HCT116 (cell line): ENCODE results near the gene DMKN. TPM values are rescaled to one million over a fixed set of nuclear protein-coding genes. Genes with fewer than 3 reads are reported as not detected.
A peak's percentile ranks its signal among the peaks of the same experiment; 100 is the strongest.

Source experiments
- ATAC-seq: fragments of 200-7000 bp; cut with Tn5 transposase; 2 replicates; pipeline ENCODE4 v1.9.1; 2020; ENCODE audit warnings: mild to moderate bottlenecking, moderate library complexity
- BruUV-seq: library from RNA; stranded (reverse); fragments of 400-500 nt; replicated peaks from 2 replicates; lab custom pipeline; 2021; lab: Mats Ljungman, UMichigan
- CTCF ChIA-PET: fragments of 300-600 bp; sonication (Branson Sonifier 250); formaldehyde crosslinking; loops from one replicate; lab custom pipeline; 2021; ENCODE audit warnings: antibody characterized with exemption; lab: Charles Lee
- POLR2A ChIA-PET: fragments of 300-600, 350-600 bp; sonication (Branson Sonifier 250); formaldehyde crosslinking; loops from one replicate; lab custom pipeline; 2021; ENCODE audit warnings: antibody characterized with exemption; lab: Charles Lee
- RAD21 ChIA-PET, 2 experiments: fragments of 300-600 bp; sonication (Branson Sonifier 250); formaldehyde crosslinking; loops; one replicate each; lab custom pipeline; 2023; ENCODE audit warnings: low total read pairs in 2 of 2; ENCODE audit not compliant: uncharacterized antibody in 2 of 2, unreplicated experiment in 2 of 2, low non-redundant PET in 1 of 2; lab: Charles Lee
- DNase-seq: peaks from one replicate; pipeline ENCODE4 v3.0.0-alpha.2; 2010; ENCODE audit warnings: low read depth, low spot score
- H2AFZ ChIP-seq: fragments of 200-600 bp; shearing (Covaris generic), sonication (generic); 2 replicates; pipeline ENCODE4 v1.6.1; 2017; ENCODE audit warnings: low read depth, mixed run types, mixed read lengths, antibody characterized with exemption, low read length; ENCODE audit not compliant: poor library complexity, severe bottlenecking
- H3K27ac ChIP-seq: 2 replicates; pipeline ENCODE4 v1.5.1; 2012; ENCODE audit warnings: low read depth, low read length
- H3K27me3 ChIP-seq: fragments of 200-600 bp; sonication (generic); 2 replicates; pipeline ENCODE4 v1.6.1; 2016; ENCODE audit warnings: mixed run types, low read length, mixed read lengths; ENCODE audit not compliant: insufficient read depth
- H3K36me3 ChIP-seq, 2 experiments: fragments of 200-500 bp in 1 of 2; fragments of 200-600 bp in 1 of 2; sonication (Bioruptor generic) in 1 of 2; sonication (generic) in 1 of 2; 2 replicates each; pipeline versions ENCODE4 v1.5.1 to v1.6.1; 2014 to 2016; ENCODE audit warnings: low read length in 2 of 2, inconsistent platforms in 1 of 2, mixed read lengths in 1 of 2, mixed run types in 1 of 2; ENCODE audit not compliant: insufficient read depth in 2 of 2, control insufficient read depth in 1 of 2
- H3K4me1 ChIP-seq, 2 experiments: fragments of 200-600 bp in 1 of 2; sonication (generic) in 1 of 2; 2 replicates each; pipeline versions ENCODE4 v1.5.1 to v1.6.1; 2012 to 2017; ENCODE audit warnings: low read length in 2 of 2, inconsistent platforms in 1 of 2, mild to moderate bottlenecking in 1 of 2, mixed read lengths in 1 of 2, mixed run types in 1 of 2, moderate library complexity in 1 of 2; ENCODE audit not compliant: insufficient read depth in 2 of 2, control insufficient read depth in 1 of 2
- H3K4me2 ChIP-seq: fragments of 200-600 bp; sonication (generic); 2 replicates; pipeline ENCODE4 v1.6.1; 2017; ENCODE audit warnings: mixed run types, low read length, mixed read lengths
- H3K4me3 ChIP-seq, 2 experiments: fragments of 200-600 bp in 1 of 2; sonication (generic) in 1 of 2; replicated peaks in 1 of 2; 2 replicates each; pipeline ENCODE4 v1.5.1; 2011 to 2016; ENCODE audit warnings: low read length in 2 of 2, control low read depth in 1 of 2, low read depth in 1 of 2, mild to moderate bottlenecking in 1 of 2, mixed read lengths in 1 of 2, mixed run types in 1 of 2
- H3K79me2 ChIP-seq: fragments of 200-600 bp; sonication (generic); 2 replicates; pipeline ENCODE4 v1.6.1; 2017; ENCODE audit warnings: mild to moderate bottlenecking, mixed run types, low read length, moderate library complexity, mixed read lengths; ENCODE audit not compliant: insufficient read depth
- H3K9ac ChIP-seq: fragments of 200-600 bp; sonication (generic); 2 replicates; pipeline ENCODE4 v1.6.1; 2016; ENCODE audit warnings: low read length, mixed read lengths
- H3K9me2 ChIP-seq: fragments of 200-600 bp; sonication (generic), shearing (Covaris generic); 2 replicates; pipeline ENCODE4 v1.6.1; 2017; ENCODE audit warnings: mixed run types, mild to moderate bottlenecking, moderate library complexity; ENCODE audit not compliant: insufficient read depth
- H3K9me3 ChIP-seq, 2 experiments: fragments of 200-500 bp in 1 of 2; fragments of 200-600 bp in 1 of 2; sonication (Bioruptor generic) in 1 of 2; sonication (generic) in 1 of 2; 2 replicates each; pipeline ENCODE4 v1.6.1; 2014 to 2017; ENCODE audit warnings: low read length in 2 of 2, mixed read lengths in 2 of 2, inconsistent platforms in 1 of 2, low read depth in 1 of 2, mild to moderate bottlenecking in 1 of 2, mixed run types in 1 of 2, moderate library complexity in 1 of 2; ENCODE audit not compliant: control insufficient read depth in 1 of 2, insufficient read depth in 1 of 2
- H4K20me1 ChIP-seq: fragments of 200-600 bp; sonication (generic), shearing (Covaris generic); 2 replicates; pipeline ENCODE4 v1.6.1; 2017; ENCODE audit warnings: mixed run types, mild to moderate bottlenecking, moderate library complexity; ENCODE audit not compliant: insufficient read depth
- ATF3 ChIP-seq: IDR thresholded peaks from 2 replicates; pipeline ENCODE4 v1.6.1; 2012
- CBX3 ChIP-seq: IDR thresholded peaks from 2 replicates; pipeline ENCODE4 v1.6.1; 2012; ENCODE audit warnings: low read depth
- CTCF ChIP-seq, 3 experiments: fragments of 200-600 bp in 1 of 3; sonication (generic) in 1 of 3; IDR thresholded peaks in 2 of 3; conservative IDR thresholded peaks in 1 of 3; 2 replicates each; pipeline ENCODE4 v1.5.1; 2012 to 2017; ENCODE audit warnings: low read depth in 2 of 3, low read length in 2 of 3, antibody characterized with exemption in 1 of 3, borderline replicate concordance in 1 of 3, control low read depth in 1 of 3, mild to moderate bottlenecking in 1 of 3, mixed read lengths in 1 of 3, mixed run types in 1 of 3, moderate library complexity in 1 of 3; ENCODE audit not compliant: insufficient read depth in 1 of 3
- EGR1 ChIP-seq: IDR thresholded peaks from 2 replicates; pipeline ENCODE4 v1.6.1; 2012; ENCODE audit warnings: low read depth
- ELF1 ChIP-seq: IDR thresholded peaks from 2 replicates; pipeline ENCODE4 v1.6.1; 2012; ENCODE audit warnings: low read depth, borderline replicate concordance
- EZH2 ChIP-seq: fragments of 200-600 bp; sonication (generic); IDR thresholded peaks from 2 replicates; pipeline ENCODE4 v1.6.1; 2017; ENCODE audit warnings: antibody characterized with exemption, mixed run types
- EZH2phosphoT487 ChIP-seq: fragments of 200-600 bp; IDR thresholded peaks from 2 replicates; pipeline ENCODE4 v1.6.1; 2018; ENCODE audit warnings: antibody characterized with exemption, borderline replicate concordance
- FOSL1 ChIP-seq: IDR thresholded peaks from 2 replicates; pipeline ENCODE4 v1.6.1; 2012; ENCODE audit warnings: low read depth
- JUND ChIP-seq: IDR thresholded peaks from 2 replicates; pipeline ENCODE4 v1.6.1; 2012
- MAX ChIP-seq: IDR thresholded peaks from 2 replicates; pipeline ENCODE4 v1.6.1; 2012
- POLR2A ChIP-seq: IDR thresholded peaks from 2 replicates; pipeline ENCODE4 v1.7.0; 2011; ENCODE audit warnings: borderline replicate concordance; ENCODE audit not compliant: insufficient read depth, insufficient read length; ENCODE audit errors: extremely low read depth
- POLR2AphosphoS5 ChIP-seq: IDR thresholded peaks from 2 replicates; pipeline ENCODE4 v1.6.1; 2011; ENCODE audit warnings: mild to moderate bottlenecking, low read depth, low read length, moderate library complexity
- RAD21 ChIP-seq: IDR thresholded peaks from 2 replicates; pipeline ENCODE4 v1.6.1; 2012; ENCODE audit warnings: low read depth, mild to moderate bottlenecking
- REST ChIP-seq: IDR thresholded peaks from 2 replicates; pipeline ENCODE4 v1.6.1; 2012; ENCODE audit warnings: low read depth
- SIN3A ChIP-seq: IDR thresholded peaks from 2 replicates; pipeline ENCODE4 v1.6.1; 2012; ENCODE audit warnings: low read depth
- SP1 ChIP-seq: IDR thresholded peaks from 2 replicates; pipeline ENCODE4 v1.6.1; 2012; ENCODE audit warnings: low read depth
- SRF ChIP-seq: IDR thresholded peaks from 2 replicates; pipeline ENCODE4 v1.6.1; 2012; ENCODE audit warnings: low read depth
- TCF7L2 ChIP-seq: IDR thresholded peaks from 2 replicates; pipeline ENCODE4 v1.7.0; 2011; ENCODE audit warnings: borderline replicate concordance, inconsistent platforms; ENCODE audit not compliant: insufficient read depth, insufficient read length; ENCODE audit errors: extremely low read depth
- YY1 ChIP-seq: IDR thresholded peaks from 2 replicates; pipeline ENCODE4 v1.6.1; 2011; ENCODE audit warnings: low read length, low read depth, moderate library complexity, mild to moderate bottlenecking; ENCODE audit not compliant: insufficient replicate concordance; ENCODE audit errors: extremely low read depth
- ZFX ChIP-seq: fragments of 450-650 bp; IDR thresholded peaks from 2 replicates; pipeline ENCODE4 v1.6.1; 2017
- ZNF274 ChIP-seq: fragments of 200-500 bp; sonication (Bioruptor generic); IDR thresholded peaks from 2 replicates; pipeline ENCODE4 v1.6.1; 2014; ENCODE audit warnings: mild to moderate bottlenecking, low read depth, low read length, inconsistent platforms
- intact Hi-C: fragments of 100-400 bp; cut with micrococcal nuclease; formaldehyde crosslinking; loops from 2 replicates; pipeline ENCODE4 v1.10.0; 2022
- total RNA-seq: library from RNA; stranded (reverse); gene quantifications from one replicate; pipeline ENCODE4 v1.2.1, GENCODE V29; 2021; ENCODE audit not compliant: unreplicated experiment

DMKN gene
- total RNA-seq, 1 experiment from 2014 or later = 246 TPM

GRCh38 chr19:35545001-35545854, 31.8 kb upstream of the DMKN start, which contains the start of gene TMEM147:
Gene TMEM147 (plus strand): TSS chr19:35545626. CDS start chr19:35545740, 114 bp downstream.
- intact Hi-C loops = loop anchor here (1.0 to 10.0 kb wide), 2 partner anchors 35 to 390 kb away; partner anchors contain the start of gene LRFN3
- CTCF ChIA-PET = no interaction called here
- RAD21 ChIA-PET = interaction anchor here in 1 of 2 experiments (0.7 kb wide), 1 partner anchor 10 kb away, joined by 3 read pairs; no protein-coding TSS in a partner anchor
- TF ChIP-seq ZFX (peak; percentile 97), CTCF (IDR thresholded peaks at IDR 0.05 in 2 of 3, conservative IDR thresholded peaks at IDR 0.05 in 1 of 3; ENCODE audit: borderline replicate concordance in 1 of 3, insufficient read depth in 1 of 3, low read depth in 2 of 3, low read length in 2 of 3) (no peak), YY1 (no peak), EZH2phosphoT487 (no peak), REST (no peak), RAD21 (no peak), POLR2AphosphoS5 (peak; percentile 94), TCF7L2 (no peak), EGR1 (no peak), EZH2 (no peak), SRF (peak; percentile 92), MAX (peak; percentile 90), ELF1 (no peak; the same call in 1 of the 2 replicates), ATF3 (no peak), ZNF274 (no peak), SIN3A (peak; percentile 92), SP1 (peak; percentile 65), JUND (no peak), FOSL1 (no peak; the same call in 1 of the 2 replicates), POLR2A (peak; percentile 77), CBX3 (no peak)

More at GRCh38 chr19:35545001-35545854, 31.8 kb upstream of the DMKN start, which contains the start of gene TMEM147:
- Histone ChIP-seq H3K9ac (peak within 1 kb of the TSS; percentile 100), H3K27ac (peak within 1 kb of the TSS; percentile 89), H3K36me3 (peaks cover 8 to 39% of the 10 kb centered on the region in 2 experiments; a peak in 3 of 4 replicates), H3K4me2 (peak within 1 kb of the TSS; percentile 98), H3K79me2 (peaks cover 56% of the 10 kb centered on the region), H3K4me1 (peaks cover 9 to 22% of the 10 kb centered on the region in 2 experiments), H3K9me2 (no peaks in the 10 kb centered on the region), H3K4me3 (peak within 1 kb of the TSS; percentile 69 to 100), H3K9me3 (no peaks in the 10 kb centered on the region), H2AFZ (peak within 1 kb of the TSS; percentile 78), H3K27me3 (no peaks in the 10 kb centered on the region), H4K20me1 (no peaks in the 10 kb centered on the region)
- ATAC-seq (peak; percentile 93), DNase-seq (peak; percentile 70)
- POLR2A ChIA-PET = no interaction called here
- TSS peak; percentile 72 for BruUV-seq
